Cerebellar nuclear complex (tissue), 1 donor: ENCODE data around the gene SLC24A5.

ENCODE experiments used
- DNase-seq, 2 experiments: peaks; one replicate each; lab custom pipeline; 2025; lab: John Stamatoyannopoulos, UW

The SLC24A5 gene

GRCh38 chr15:48120745-48121144 lies at the start of gene SLC24A5:
SLC24A5 (plus strand) TSS chr15:48120990; CDS start chr15:48121045, 55 bp downstream.
- no peak for DNase-seq

GRCh38 chr15:48072941-48073340 lies 47.8 kb upstream of the SLC24A5 start:
- DNase-seq, result no peak

- no peak for DNase-seq
Measured at GRCh38 chr15:48073881-48074280, 46.9 kb upstream of the SLC24A5 start.

- DNase-seq, result no peak
Measured at GRCh38 chr15:48076454-48076853, 44.3 kb upstream of the SLC24A5 start.

- DNase-seq, result no peak
Measured at GRCh38 chr15:48077616-48078184, 43.1 kb upstream of the SLC24A5 start.

GRCh38 chr15:48084759-48085590 lies 35.8 kb upstream of the SLC24A5 start:
- no peak for DNase-seq

GRCh38 chr15:48085591-48085930 lies 35.2 kb upstream of the SLC24A5 start:
- DNase-seq, result no peak

- DNase-seq, result peak in 1 of 2 experiments; percentile 6
Measured at GRCh38 chr15:48086133-48086532, 34.7 kb upstream of the SLC24A5 start.

- no peak for DNase-seq
Measured at GRCh38 chr15:48086576-48086975, 34.2 kb upstream of the SLC24A5 start.

- no peak for DNase-seq
Measured at GRCh38 chr15:48087844-48088243, 32.9 kb upstream of the SLC24A5 start.

- no peak for DNase-seq
Measured at GRCh38 chr15:48089702-48090101, 31.1 kb upstream of the SLC24A5 start.

GRCh38 chr15:48090115-48090514 lies 30.7 kb upstream of the SLC24A5 start:
- no peak for DNase-seq

- DNase-seq, result no peak
Measured at GRCh38 chr15:48090666-48091065, 30.1 kb upstream of the SLC24A5 start.

GRCh38 chr15:48091522-48091921 lies 29.3 kb upstream of the SLC24A5 start:
- no peak for DNase-seq

- DNase-seq, result no peak
Measured at GRCh38 chr15:48096355-48096786, 24.4 kb upstream of the SLC24A5 start.

- DNase-seq, result no peak
Measured at GRCh38 chr15:48096813-48097212, 24.0 kb upstream of the SLC24A5 start.

GRCh38 chr15:48097264-48097663 lies 23.5 kb upstream of the SLC24A5 start:
- DNase-seq, result no peak

GRCh38 chr15:48101376-48101961 lies 19.3 kb upstream of the SLC24A5 start:
- DNase-seq, result no peak

- no peak for DNase-seq
Measured at GRCh38 chr15:48102167-48102566, 18.6 kb upstream of the SLC24A5 start.

GRCh38 chr15:48103647-48104046 lies 17.1 kb upstream of the SLC24A5 start:
- DNase-seq, result no peak

- no peak for DNase-seq
Measured at GRCh38 chr15:48105936-48106335, 14.9 kb upstream of the SLC24A5 start.

- no peak for DNase-seq
Measured at GRCh38 chr15:48109212-48109611, 11.6 kb upstream of the SLC24A5 start.

GRCh38 chr15:48109856-48110531 lies 10.8 kb upstream of the SLC24A5 start:
- DNase-seq, result no peak
